ENCODE data around the gene TNFRSF4.

GRCh38 chr1:1205769-1206375, 8.1 kb downstream of the TNFRSF4 start:
- TF ChIP-seq POLR2A (IDR thresholded peaks at IDR 0.05) = no peak
- no peak for TF ChIP-seq CTCF (IDR thresholded peaks at IDR 0.05)

Data from lower leg skin (tissue), 3 donors.